Transverse colon (tissue), 4 donors: ENCODE results near the gene DIS3L2. TPM values are rescaled to one million over a fixed set of nuclear protein-coding genes. Genes with fewer than 3 reads are reported as not detected.

Experiments
- DNase-seq: peaks from one replicate; pipeline ENCODE4 v3.0.0-alpha.2; 2019
- H3K27ac ChIP-seq, 4 donors: fragments of 200-600 bp; sonication (generic); 2 replicates each; pipeline ENCODE4 v1.5.1; 2016 to 2018; ENCODE audit warnings: inconsistent platforms in 4 of 4
- H3K27me3 ChIP-seq: fragments of 200-600 bp; sonication (generic); 2 replicates; pipeline ENCODE4 v1.5.1; 2017; ENCODE audit warnings: inconsistent platforms
- H3K36me3 ChIP-seq, 4 donors: fragments of 200-600 bp; sonication (generic); 2 replicates each; pipeline ENCODE4 v1.5.1; 2017 to 2019; ENCODE audit warnings: inconsistent platforms in 4 of 4
- H3K4me1 ChIP-seq, 4 donors: fragments of 200-600 bp; sonication (generic); 2 replicates each; pipeline ENCODE4 v1.5.1; 2017 to 2020; ENCODE audit warnings: inconsistent platforms in 4 of 4
- H3K4me3 ChIP-seq, 4 donors: fragments of 200-600 bp; sonication (generic); 1 replicate in 1 of 4; 2 replicates in 3 of 4; pipeline versions ENCODE4 v1.5.1 to v1.6.1; 2017 to 2019; ENCODE audit warnings: inconsistent platforms in 4 of 4
- H3K9me3 ChIP-seq, 2 donors: fragments of 200-600 bp; sonication (generic); 2 replicates each; pipeline ENCODE4 v1.5.1; 2017 to 2019; ENCODE audit warnings: inconsistent platforms in 2 of 2
- CTCF ChIP-seq, 5 experiments: fragments of 200-600 bp in 3 of 5; fragments of 450-650 bp in 2 of 5; sonication (generic) in 3 of 5; IDR thresholded peaks; 1 replicate in 2 of 5; 2 replicates in 3 of 5; pipeline ENCODE4 v1.5.1; 2016 to 2017; ENCODE audit warnings: antibody characterized with exemption in 5 of 5, inconsistent platforms in 3 of 5, mild to moderate bottlenecking in 2 of 5, moderate library complexity in 1 of 5
- EP300 ChIP-seq: sonication (generic); formaldehyde crosslinking; IDR thresholded peaks from one replicate; pipeline ENCODE4 v1.6.1; 2017; ENCODE audit warnings: antibody characterized with exemption, low read depth
- POLR2A ChIP-seq: fragments of 450-650 bp; IDR thresholded peaks from one replicate; pipeline ENCODE4 v1.6.1; 2016; ENCODE audit warnings: antibody characterized with exemption, mild to moderate bottlenecking, moderate library complexity
- POLR2AphosphoS5 ChIP-seq, 3 donors: sonication (generic); formaldehyde crosslinking; IDR thresholded peaks; one replicate each; pipeline ENCODE4 v1.6.1; 2016; ENCODE audit warnings: antibody characterized with exemption in 3 of 3
- WGBS, 2 donors: methylation state at CpG; one replicate each; pipeline ENCODE4 v1.1.5; 2018; ENCODE audit warnings: low coverage in 1 of 2; 5-methylcytosine and 5-hydroxymethylcytosine counted together
- in situ Hi-C, 4 donors: fragments of 200-750 bp; cut with MboI; loops; one replicate each; pipeline versions ENCODE4 v1.15.0 to v1.15.1; 2017; ENCODE audit warnings: low sequenced_read_pairs in 3 of 4, low pct_ligation_motif_present in 1 of 4, low pct_unique_long_range_greater_than_20kb in 1 of 4
- intact Hi-C: fragments of 100-400 bp; cut with DNase I; formaldehyde crosslinking; loops from one replicate; pipeline ENCODE4 v1.15.1; 2023; ENCODE audit warnings: low total_unique reads
- total RNA-seq, 4 donors: library from RNA; depleted of rRNA; stranded (reverse); fragments of >200 nt; gene quantifications; one replicate each; pipeline ENCODE4 v1.1.0, GENCODE V29; 2016

DIS3L2 gene
- total RNA-seq, 4 donors from 2014 or later, result 24.7 to 99.9 (median 51.2) TPM

- Histone ChIP-seq H3K27ac (peak overlapping the region; percentile 11 to 60 (median 36)), H3K9me3 (peaks cover 0 to 7% of the 10 kb centered on the region in 2 donors), H3K36me3 (no peaks in the 10 kb centered on the region), H3K4me1 (peaks cover 0 to 29% (median 10%) of the 10 kb centered on the region in 4 donors), H3K27me3 (no peaks in the 10 kb centered on the region), H3K4me3 (no peak overlapping the region)
- WGBS, 2 donors, result 65 to 100% methylated on average over 1 to 12 of the region's 12 CpGs
- intact Hi-C loops, result no loop called here
- peak; percentile 56 for DNase-seq
- TF ChIP-seq POLR2A, result no peak
- TF ChIP-seq CTCF (IDR thresholded peaks at IDR 0.05), result peak in 1 of 5 experiments; percentile 19
- TF ChIP-seq POLR2AphosphoS5 (IDR thresholded peaks at IDR 0.05), result no peak
- in situ Hi-C loops, result loop anchor here in 1 of 4 donors (25.0 kb wide), 1 partner anchor 403 kb away; no protein-coding TSS in a partner anchor
Observed at GRCh38 chr2:232315049-232315922, 353.8 kb downstream of the DIS3L2 start.

GRCh38 chr2:232315923-232316299 lies 354.4 kb downstream of the DIS3L2 start:
- Histone ChIP-seq H3K27ac (peak overlapping the region; percentile 11 to 56 (median 36)), H3K4me3 (no peak overlapping the region), H3K36me3 (no peaks in the 10 kb centered on the region), H3K9me3 (peaks cover 0 to 7% of the 10 kb centered on the region in 2 donors), H3K27me3 (no peaks in the 10 kb centered on the region), H3K4me1 (peaks cover 0 to 29% (median 12%) of the 10 kb centered on the region in 4 donors)
- DNase-seq, result no peak
- in situ Hi-C loops, result loop anchor here in 1 of 4 donors (25.0 kb wide), 1 partner anchor 404 kb away; no protein-coding TSS in a partner anchor
- intact Hi-C loops, result no loop called here
- TF ChIP-seq CTCF (IDR thresholded peaks at IDR 0.05), result no peak
- no peak for TF ChIP-seq POLR2AphosphoS5 (IDR thresholded peaks at IDR 0.05)
- no peak for TF ChIP-seq POLR2A
- TF ChIP-seq EP300, result no peak
- WGBS, 2 donors, result 74% methylated on average over 8 of the region's 8 CpGs; no CpG with 5 or more reads in 1 of the 2 donors

- WGBS, 2 donors, result 40 to 41% methylated on average over 5 to 12 of the region's 12 CpGs
- DNase-seq, result no peak
- Histone ChIP-seq H3K27ac (peak overlapping the region; percentile 11 to 56 (median 36)), H3K4me1 (peaks cover 0 to 29% (median 12%) of the 10 kb centered on the region in 4 donors), H3K27me3 (no peaks in the 10 kb centered on the region), H3K36me3 (no peaks in the 10 kb centered on the region), H3K4me3 (no peak overlapping the region), H3K9me3 (peaks cover 0 to 7% of the 10 kb centered on the region in 2 donors)
- in situ Hi-C loops, result loop anchor here in 1 of 4 donors (25.0 kb wide), 1 partner anchor 404 kb away; no protein-coding TSS in a partner anchor
- intact Hi-C loops, result no loop called here
- no peak for TF ChIP-seq POLR2A
- no peak for TF ChIP-seq EP300
- TF ChIP-seq POLR2AphosphoS5 (IDR thresholded peaks at IDR 0.05), result no peak
- no peak for TF ChIP-seq CTCF (IDR thresholded peaks at IDR 0.05)
Observed at GRCh38 chr2:232316461-232317330, 355.2 kb downstream of the DIS3L2 start.
